Common myeloid progenitor, CD34-positive (primary cell): Measurements from ENCODE around the gene GPR35. TPM values are rescaled to one million over a fixed set of nuclear protein-coding genes. Genes with fewer than 3 reads are reported as not detected.
A peak's percentile ranks its signal among the peaks of the same experiment; 100 is the strongest.

ENCODE experiments used
- CTCF ChIA-PET: fragments of 350-600 bp; sonication (Branson Sonifier 250); formaldehyde crosslinking; loops from one replicate; lab custom pipeline; 2021; ENCODE audit warnings: antibody characterized with exemption; lab: Charles Lee
- POLR2A ChIA-PET: fragments of 350-600 bp; sonication (Branson Sonifier 250); formaldehyde crosslinking; loops from one replicate; lab custom pipeline; 2021; ENCODE audit warnings: antibody characterized with exemption; lab: Charles Lee
- DNase-seq, 3 donors: peaks; one replicate each; pipeline versions ENCODE4 v3.0.0 to v3.0.0-alpha.2; 2013
- H3K27ac ChIP-seq, 2 experiments: 1 replicate in 1 of 2; 2 replicates in 1 of 2; pipeline ENCODE4 v1.7.0; 2013; ENCODE audit warnings: inconsistent platforms in 2 of 2, low read length in 2 of 2, mild to moderate bottlenecking in 2 of 2, low read depth in 1 of 2, moderate library complexity in 1 of 2; ENCODE audit not compliant: severe bottlenecking in 2 of 2, insufficient read depth in 1 of 2, poor library complexity in 1 of 2
- H3K27me3 ChIP-seq, 5 experiments: replicated peaks in 2 of 5; 1 replicate in 3 of 5; 2 replicates in 2 of 5; pipeline versions ENCODE4 v1.6.1 to v1.7.0; 2013; ENCODE audit warnings: low read length in 4 of 5, mild to moderate bottlenecking in 2 of 5, moderate library complexity in 2 of 5, inconsistent platforms in 1 of 5; ENCODE audit not compliant: insufficient read depth in 5 of 5, control insufficient read depth in 4 of 5
- H3K36me3 ChIP-seq, 4 experiments: 1 replicate in 2 of 4; 2 replicates in 2 of 4; pipeline versions ENCODE4 v1.6.1 to v1.7.0; 2013; ENCODE audit warnings: low read length in 3 of 4, control low read depth in 1 of 4, mild to moderate bottlenecking in 1 of 4; ENCODE audit not compliant: control insufficient read depth in 4 of 4, insufficient read depth in 4 of 4
- H3K4me1 ChIP-seq, 4 experiments: 1 replicate in 3 of 4; 2 replicates in 1 of 4; pipeline versions ENCODE4 v1.6.1 to v1.7.1; 2013; ENCODE audit warnings: low read length in 3 of 4, mild to moderate bottlenecking in 3 of 4, control low read depth in 1 of 4, inconsistent platforms in 1 of 4, moderate library complexity in 1 of 4; ENCODE audit not compliant: control insufficient read depth in 4 of 4, insufficient read depth in 4 of 4; ENCODE audit errors: control extremely low read depth in 1 of 4
- H3K4me3 ChIP-seq, 7 experiments: 1 replicate in 4 of 7; 2 replicates in 3 of 7; pipeline versions ENCODE4 v1.5.1 to v1.7.0; 2013; ENCODE audit warnings: mild to moderate bottlenecking in 7 of 7, low read length in 6 of 7, moderate library complexity in 6 of 7, inconsistent platforms in 2 of 7, low read depth in 2 of 7, control low read depth in 1 of 7; ENCODE audit not compliant: insufficient read depth in 4 of 7, control insufficient read depth in 1 of 7; ENCODE audit errors: extremely low read depth in 1 of 7
- H3K9me3 ChIP-seq, 5 experiments: 1 replicate in 4 of 5; 2 replicates in 1 of 5; pipeline versions ENCODE4 v1.6.1 to v1.7.1; 2013; ENCODE audit warnings: low read length in 4 of 5, mild to moderate bottlenecking in 2 of 5, inconsistent platforms in 1 of 5, low read depth in 1 of 5, moderate library complexity in 1 of 5; ENCODE audit not compliant: control insufficient read depth in 4 of 5, insufficient read depth in 2 of 5; ENCODE audit errors: control extremely low read depth in 1 of 5
- WGBS: methylation state at CpG from one replicate; pipeline ENCODE4 v1.1.5; 2013; ENCODE audit not compliant: insufficient coverage; 5-methylcytosine and 5-hydroxymethylcytosine counted together
- polyA plus RNA-seq: library from polyadenylated mRNA; unstranded; fragments of 120-200 nt; gene quantifications from one replicate; pipeline ENCODE4 v1.2.1, GENCODE V29; 2013

GPR35 gene, protein sequence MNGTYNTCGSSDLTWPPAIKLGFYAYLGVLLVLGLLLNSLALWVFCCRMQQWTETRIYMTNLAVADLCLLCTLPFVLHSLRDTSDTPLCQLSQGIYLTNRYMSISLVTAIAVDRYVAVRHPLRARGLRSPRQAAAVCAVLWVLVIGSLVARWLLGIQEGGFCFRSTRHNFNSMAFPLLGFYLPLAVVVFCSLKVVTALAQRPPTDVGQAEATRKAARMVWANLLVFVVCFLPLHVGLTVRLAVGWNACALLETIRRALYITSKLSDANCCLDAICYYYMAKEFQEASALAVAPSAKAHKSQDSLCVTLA
- polyA plus RNA-seq = 2.7 TPM

DNA sequence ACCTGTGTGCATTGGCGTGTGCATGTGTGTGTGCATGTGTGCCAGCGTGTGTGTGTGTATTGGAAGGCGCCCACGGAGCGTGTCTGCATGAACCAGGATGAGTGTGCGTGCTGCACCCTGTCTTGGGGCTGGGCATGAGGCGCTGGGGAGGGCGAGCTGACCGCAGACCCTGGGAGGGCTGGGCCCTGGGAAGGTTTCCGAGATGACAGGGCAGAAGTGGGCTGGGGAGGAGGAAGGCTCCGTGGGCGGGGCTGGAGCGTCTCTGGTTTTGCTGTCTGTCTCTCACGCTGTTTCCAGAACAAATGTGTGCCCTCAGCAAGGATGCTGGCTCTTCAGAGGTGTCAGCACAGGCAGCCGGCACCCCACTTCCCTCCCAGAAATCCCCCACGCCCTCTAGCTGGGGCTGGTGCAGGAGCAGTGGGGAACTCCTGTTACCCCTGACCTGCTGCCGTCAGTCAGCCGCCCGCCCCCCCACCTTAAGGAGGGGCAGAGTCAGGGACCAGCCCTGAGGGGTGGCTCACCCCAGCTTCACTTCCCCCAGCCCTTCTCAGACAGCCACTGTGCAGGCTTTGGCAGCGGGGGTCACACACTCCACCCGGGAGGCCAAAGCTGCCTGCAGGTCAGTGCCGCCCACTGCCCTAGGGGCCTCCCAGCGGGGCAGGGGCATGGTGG is at the start of gene GPR35:
Gene GPR35, plus strand, starts transcription at position 531 of the 672 bp plus-strand sequence. CDS start 4,473 bp downstream, outside the sequence.
- Histone ChIP-seq H3K27me3 (no peaks in the 10 kb centered on the region), H3K36me3 (peaks cover 0 to 5% (median under 1%) of the 10 kb centered on the region in 4 experiments), H3K9me3 (no peaks in the 10 kb centered on the region), H3K4me1 (peaks cover 4 to 74% (median 70%) of the 10 kb centered on the region in 4 experiments), H3K4me3 (peak within 1 kb of the TSS in 4 of 7 experiments; percentile 19 to 36 (median 32)), H3K27ac (no peak within 1 kb of the TSS)
- CTCF ChIA-PET = interaction anchor here (0.8 kb wide), 2 partner anchors 39 to 42 kb away, joined by 3 read pairs; partner anchors contain the start of gene CAPN10
- DNase-seq = peak; percentile 75 to 92 (median 91)
- 19% methylated on average over 12 of the region's 23 CpGs for WGBS
- POLR2A ChIA-PET = interaction anchor here (1.1 kb wide), 1 partner anchor 39 kb away, joined by 3 read pairs; the partner anchor contains the start of gene CAPN10

DNA sequence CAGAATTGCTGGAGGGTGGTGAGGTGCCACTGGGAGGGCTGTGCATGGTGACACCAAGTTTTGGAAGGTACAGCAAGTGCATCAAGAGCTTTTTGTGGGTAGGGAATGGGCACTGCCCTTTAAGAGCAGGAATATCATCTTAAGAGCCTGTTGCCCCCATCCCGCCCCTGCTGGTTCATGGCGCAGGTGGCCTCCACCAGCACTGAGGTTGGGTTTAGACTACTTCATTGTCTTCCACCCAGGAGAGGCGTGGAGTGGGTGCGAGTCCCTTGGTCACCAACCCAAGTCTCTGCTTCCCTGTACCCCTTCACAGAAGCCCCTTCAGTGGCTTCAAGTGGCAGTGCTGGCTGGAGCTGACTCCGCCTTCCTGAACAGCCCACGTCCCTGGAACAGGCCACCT is 49.2 kb upstream of the GPR35 start:
- Histone ChIP-seq H3K9me3 (no peaks in the 10 kb centered on the region), H3K4me3 (no peak overlapping the region), H3K4me1 (peaks cover 0 to 7% (median 3%) of the 10 kb centered on the region in 4 experiments), H3K36me3 (peaks cover 0 to 70% (median 45%) of the 10 kb centered on the region in 4 experiments), H3K27me3 (no peaks in the 10 kb centered on the region), H3K27ac (no peak overlapping the region)
- POLR2A ChIA-PET = no interaction called here
- DNase-seq = no peak
- CTCF ChIA-PET = interaction anchor here (2.1 to 5.4 kb wide), 2 partner anchors 10 kb away, joined by 5 to 20 read pairs; partner anchors contain the start of gene CAPN10
- 90% methylated on average over 5 of the region's 6 CpGs for WGBS

DNA sequence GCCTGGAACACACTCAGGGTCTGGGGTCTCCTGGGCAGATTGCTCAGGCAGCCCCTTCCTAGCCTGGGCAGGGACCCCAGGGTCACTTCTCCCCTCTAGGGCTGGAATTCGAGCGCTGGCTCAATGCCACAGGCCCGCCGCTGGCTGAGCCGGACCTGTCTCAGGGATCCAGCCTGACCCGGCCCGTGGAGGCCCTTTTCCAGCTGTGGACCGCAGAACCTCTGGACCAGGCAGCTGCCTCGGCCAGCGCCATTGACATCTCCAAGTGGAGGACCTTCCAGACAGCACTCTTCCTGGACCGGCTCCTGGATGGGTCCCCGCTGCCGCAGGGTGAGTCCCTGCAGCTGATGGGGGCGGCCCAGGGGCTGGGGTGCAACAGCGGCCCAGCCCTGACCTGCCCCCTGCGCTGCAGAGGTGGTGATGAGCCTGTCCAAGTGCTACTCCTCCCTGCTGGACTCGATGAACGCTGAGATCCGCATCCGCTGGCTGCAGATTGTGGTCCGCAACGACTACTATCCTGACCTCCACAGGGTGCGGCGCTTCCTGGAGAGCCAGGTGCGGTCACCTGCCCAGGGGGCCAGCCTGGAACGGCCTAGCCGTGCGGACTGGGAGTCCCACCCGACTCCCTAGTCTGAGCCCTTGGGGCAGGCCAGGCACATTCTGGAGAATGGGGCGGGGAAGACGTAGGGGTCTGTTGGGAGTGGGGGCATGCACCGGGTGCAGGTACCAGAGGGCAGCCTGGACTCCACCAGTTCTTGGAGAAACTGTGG is 48.7 kb upstream of the GPR35 start:
- no peak for DNase-seq
- peaks cover 0 to 7% (median 3%) of the 10 kb centered on the region in 4 experiments for H3K4me1 ChIP-seq
- 97% methylated on average over 31 of the region's 32 CpGs for WGBS
- no peak overlapping the region for H3K27ac ChIP-seq
- ChIA-PET CTCF (interaction anchor here (2.1 to 5.4 kb wide), 2 partner anchors 9 to 11 kb away, joined by 5 to 20 read pairs; partner anchors contain the start of gene CAPN10), POLR2A (no interaction called here)
- peaks cover 0 to 4% (median 0%) of the 10 kb centered on the region in 5 experiments for H3K9me3 ChIP-seq
- no peaks in the 10 kb centered on the region for H3K27me3 ChIP-seq
- peaks cover 0 to 70% (median 44%) of the 10 kb centered on the region in 4 experiments for H3K36me3 ChIP-seq
- H3K4me3 ChIP-seq = no peak overlapping the region

DNA sequence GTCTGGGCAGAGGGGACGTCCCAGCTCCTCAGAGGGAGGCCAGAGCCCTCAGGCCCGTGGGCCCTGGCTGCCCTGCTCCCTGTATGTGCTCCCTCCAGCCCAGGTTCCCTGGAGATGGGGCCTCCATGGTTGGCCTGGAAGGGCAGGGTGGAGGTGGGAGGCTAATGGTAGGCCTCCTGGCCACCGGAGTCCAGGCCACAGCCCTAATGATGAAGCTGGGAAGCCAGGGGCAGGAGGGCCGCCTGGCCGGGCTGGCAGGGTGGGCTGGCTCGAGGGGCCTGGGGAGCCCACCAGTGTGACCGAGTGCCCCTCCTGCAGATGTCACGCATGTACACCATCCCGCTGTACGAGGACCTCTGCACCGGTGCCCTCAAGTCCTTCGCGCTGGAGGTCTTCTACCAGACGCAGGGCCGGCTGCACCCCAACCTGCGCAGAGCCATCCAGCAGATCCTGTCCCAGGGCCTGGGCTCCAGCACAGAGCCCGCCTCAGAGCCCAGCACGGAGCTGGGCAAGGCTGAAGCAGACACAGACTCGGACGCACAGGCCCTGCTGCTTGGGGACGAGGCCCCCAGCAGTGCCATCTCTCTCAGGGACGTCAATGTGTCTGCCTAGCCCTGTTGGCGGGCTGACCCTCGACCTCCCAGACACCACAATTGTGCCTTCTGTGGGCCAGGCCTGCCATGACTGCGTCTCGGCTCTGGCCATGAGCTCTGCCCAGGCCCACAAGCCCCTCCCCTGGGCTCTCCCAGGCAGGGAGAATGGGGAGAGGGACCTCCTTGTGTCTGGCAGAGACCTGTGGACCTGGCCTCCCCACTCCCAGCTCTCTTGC is 47.8 kb upstream of the GPR35 start:
- POLR2A ChIA-PET = no interaction called here
- no peak overlapping the region for H3K27ac ChIP-seq

DNA sequence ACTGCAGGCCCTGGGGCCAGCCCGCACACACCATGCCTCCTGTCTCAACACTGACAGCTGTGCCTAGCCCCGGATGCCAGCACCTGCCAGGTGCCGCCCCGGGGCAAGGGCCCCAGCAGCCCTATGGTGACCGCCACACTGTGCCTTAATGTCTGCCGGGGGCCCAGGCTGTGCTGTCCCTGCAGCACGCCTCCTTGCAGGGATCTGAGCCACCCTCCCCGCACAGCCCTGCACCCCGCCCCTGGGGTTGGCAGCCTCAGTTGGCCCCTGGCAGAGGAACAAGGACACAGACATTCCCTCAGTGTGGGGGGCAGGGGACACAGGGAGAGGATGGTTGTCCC is 47.2 kb upstream of the GPR35 start:
- Histone ChIP-seq H3K4me1 (peaks cover 0 to 7% (median 3%) of the 10 kb centered on the region in 4 experiments), H3K9me3 (peaks cover 0 to 4% (median 0%) of the 10 kb centered on the region in 5 experiments), H3K27ac (no peak overlapping the region), H3K27me3 (no peaks in the 10 kb centered on the region), H3K36me3 (peaks cover 0 to 58% (median 40%) of the 10 kb centered on the region in 4 experiments), H3K4me3 (no peak overlapping the region)
- no peak for DNase-seq
- 95% methylated on average over 9 of the region's 9 CpGs for WGBS
- POLR2A ChIA-PET = no interaction called here
- CTCF ChIA-PET = interaction anchor here (5.4 kb wide), 1 partner anchor 8 kb away, joined by 20 read pairs; the partner anchor contains the start of gene CAPN10

More for the DNA sequence above, 47.8 kb upstream of the GPR35 start:
- 96% methylated on average over 24 of the region's 26 CpGs for WGBS
- CTCF ChIA-PET = interaction anchor here (5.4 kb wide), 1 partner anchor 8 kb away, joined by 20 read pairs; the partner anchor contains the start of gene CAPN10
- Histone ChIP-seq H3K27me3 (no peaks in the 10 kb centered on the region), H3K9me3 (peaks cover 0 to 4% (median 0%) of the 10 kb centered on the region in 5 experiments), H3K4me1 (peaks cover 0 to 7% (median 3%) of the 10 kb centered on the region in 4 experiments), H3K4me3 (no peak overlapping the region), H3K36me3 (peaks cover 0 to 63% (median 42%) of the 10 kb centered on the region in 4 experiments)
- no peak for DNase-seq

DNA sequence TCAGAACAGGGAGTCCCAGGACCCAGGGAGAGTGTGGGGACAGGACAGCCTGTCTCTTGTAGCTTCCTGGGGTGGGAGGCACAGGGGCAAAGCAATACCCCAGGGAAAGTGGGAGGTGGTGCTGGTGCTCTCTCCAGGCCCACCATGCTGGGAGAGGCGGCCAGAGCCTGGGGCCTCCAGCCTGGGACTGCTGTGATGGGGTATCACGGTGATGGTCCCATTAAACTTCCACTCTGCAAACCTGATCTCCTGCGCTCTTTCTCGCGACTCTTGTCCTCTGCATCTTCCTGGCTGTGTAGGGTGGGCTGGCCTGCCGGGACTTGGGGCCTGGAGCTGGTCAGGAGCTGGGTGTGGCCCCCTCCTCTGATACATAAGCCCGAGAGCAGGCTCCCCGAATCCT is 46.8 kb upstream of the GPR35 start:
- Histone ChIP-seq H3K9me3 (peaks cover 0 to 4% (median 0%) of the 10 kb centered on the region in 5 experiments), H3K27me3 (no peaks in the 10 kb centered on the region), H3K4me3 (no peak overlapping the region), H3K27ac (no peak overlapping the region), H3K4me1 (peaks cover 0 to 7% (median 3%) of the 10 kb centered on the region in 4 experiments), H3K36me3 (peaks cover 0 to 57% (median 37%) of the 10 kb centered on the region in 4 experiments)
- POLR2A ChIA-PET = interaction anchor here (0.7 kb wide), 1 partner anchor 10 kb away, joined by 3 read pairs; the partner anchor contains the start of gene RNPEPL1
- CTCF ChIA-PET = no interaction called here
- 97% methylated on average over 6 of the region's 8 CpGs for WGBS
- no peak for DNase-seq
